Osteoblast (primary cell): ENCODE measurements around the gene MMEL1. TPM values are rescaled to one million over a fixed set of nuclear protein-coding genes. Genes with fewer than 3 reads are reported as not detected.

Source experiments
- DNase-seq: peaks from one replicate; pipeline ENCODE4 v3.0.0; 2011; ENCODE audit warnings: low spot score, mixed read lengths; ENCODE audit not compliant: insufficient read length; ENCODE audit errors: missing footprints
- H2AFZ ChIP-seq: 2 replicates; pipeline ENCODE4 v1.6.0; 2011; ENCODE audit warnings: mild to moderate bottlenecking, low read length
- H3K27ac ChIP-seq: 2 replicates; pipeline ENCODE4 v1.5.1; 2011; ENCODE audit warnings: mild to moderate bottlenecking, low read depth, low read length, moderate library complexity
- H3K27me3 ChIP-seq: 2 replicates; pipeline ENCODE4 v1.6.0; 2012; ENCODE audit warnings: mild to moderate bottlenecking, control low read depth, inconsistent platforms, low read length, moderate library complexity; ENCODE audit not compliant: insufficient read depth
- H3K36me3 ChIP-seq: 2 replicates; pipeline ENCODE4 v1.5.1; 2011; ENCODE audit warnings: mild to moderate bottlenecking, low read length, control low read depth, moderate library complexity; ENCODE audit not compliant: insufficient read depth
- H3K4me1 ChIP-seq: 2 replicates; pipeline ENCODE4 v1.5.1; 2011; ENCODE audit warnings: mild to moderate bottlenecking, low read length, control low read depth, moderate library complexity; ENCODE audit not compliant: insufficient read depth
- H3K4me2 ChIP-seq: 2 replicates; pipeline ENCODE4 v1.6.0; 2011; ENCODE audit warnings: mild to moderate bottlenecking, low read length; ENCODE audit not compliant: insufficient read depth
- H3K4me3 ChIP-seq: fragments of 200-600 bp; sonication (generic); 3 replicates; pipeline ENCODE4 v1.5.1; 2012; ENCODE audit warnings: mild to moderate bottlenecking, low read length, inconsistent platforms; ENCODE audit not compliant: insufficient read depth
- H3K79me2 ChIP-seq: 2 replicates; pipeline ENCODE4 v1.6.0; 2012; ENCODE audit warnings: mild to moderate bottlenecking, low read length, control low read depth, inconsistent platforms; ENCODE audit not compliant: insufficient read depth
- H3K9me3 ChIP-seq: 2 replicates; pipeline ENCODE4 v1.5.1; 2011; ENCODE audit warnings: low read depth, low read length, control low read depth
- H4K20me1 ChIP-seq: 2 replicates; pipeline ENCODE4 v1.6.0; 2012; ENCODE audit warnings: mild to moderate bottlenecking, low read length, control low read depth; ENCODE audit not compliant: insufficient read depth
- CTCF ChIP-seq: IDR thresholded peaks from 2 replicates; pipeline ENCODE4 v1.5.1; 2011; ENCODE audit warnings: mild to moderate bottlenecking, low read depth, low read length, moderate library complexity; ENCODE audit errors: extremely low read depth
- total RNA-seq: library from RNA; depleted of rRNA; stranded (reverse); fragments of >200 nt; gene quantifications from 2 replicates; pipeline ENCODE4 v1.2.3, GENCODE V29; 2012

MMEL1 gene
- total RNA-seq, 1 donor = under 0.01 TPM

GRCh38 chr1:2602866-2603520 is 29.8 kb downstream of the MMEL1 start:
- H3K4me1 ChIP-seq = no peaks in the 10 kb centered on the region
- no peak overlapping the region for H3K27ac ChIP-seq
- no peaks in the 10 kb centered on the region for H3K79me2 ChIP-seq
- TF ChIP-seq CTCF = no peak
- no peak overlapping the region for H2AFZ ChIP-seq
- no peaks in the 10 kb centered on the region for H4K20me1 ChIP-seq
- no peak overlapping the region for H3K4me2 ChIP-seq
- no peak overlapping the region for H3K4me3 ChIP-seq
- no peaks in the 10 kb centered on the region for H3K27me3 ChIP-seq
- peak; percentile 76 for DNase-seq
- H3K9me3 ChIP-seq = no peaks in the 10 kb centered on the region
- no peaks in the 10 kb centered on the region for H3K36me3 ChIP-seq

- Histone ChIP-seq H3K9me3 (no peaks in the 10 kb centered on the region), H3K79me2 (no peaks in the 10 kb centered on the region), H3K4me2 (no peak overlapping the region), H3K27ac (no peak overlapping the region), H2AFZ (no peak overlapping the region), H3K27me3 (no peaks in the 10 kb centered on the region), H3K4me1 (no peaks in the 10 kb centered on the region), H4K20me1 (no peaks in the 10 kb centered on the region), H3K4me3 (no peak overlapping the region), H3K36me3 (no peaks in the 10 kb centered on the region)
- TF ChIP-seq CTCF = no peak
- DNase-seq = peak; percentile 36
Observed at GRCh38 chr1:2602311-2602835, 30.4 kb downstream of the MMEL1 start.

GRCh38 chr1:2601721-2602303 is 31.0 kb downstream of the MMEL1 start:
- no peaks in the 10 kb centered on the region for H3K4me1 ChIP-seq
- H3K27ac ChIP-seq = no peak overlapping the region
- no peak overlapping the region for H3K4me3 ChIP-seq
- H3K36me3 ChIP-seq = no peaks in the 10 kb centered on the region
- no peaks in the 10 kb centered on the region for H3K79me2 ChIP-seq
- H4K20me1 ChIP-seq = no peaks in the 10 kb centered on the region
- no peak overlapping the region for H2AFZ ChIP-seq
- no peaks in the 10 kb centered on the region for H3K9me3 ChIP-seq
- H3K27me3 ChIP-seq = no peaks in the 10 kb centered on the region
- no peak for TF ChIP-seq CTCF
- DNase-seq = peak; percentile 23
- no peak overlapping the region for H3K4me2 ChIP-seq

- Histone ChIP-seq H4K20me1 (no peaks in the 10 kb centered on the region), H3K79me2 (no peaks in the 10 kb centered on the region), H3K9me3 (no peaks in the 10 kb centered on the region), H3K4me1 (no peaks in the 10 kb centered on the region), H3K4me3 (no peak overlapping the region), H3K27ac (no peak overlapping the region), H3K27me3 (no peaks in the 10 kb centered on the region), H2AFZ (no peak overlapping the region), H3K4me2 (no peak overlapping the region), H3K36me3 (no peaks in the 10 kb centered on the region)
- DNase-seq = peak; percentile 78
- TF ChIP-seq CTCF = no peak
Observed at GRCh38 chr1:2598329-2598931, 34.4 kb downstream of the MMEL1 start.
